ENCODE data around the gene ATXN7L3.
"Not testable (repeated sequence)": the region's sequence is repeated elsewhere in the genome, so short reads cannot be mapped to it uniquely, and the experiment has no call there.

ATXN7L3 gene, protein sequence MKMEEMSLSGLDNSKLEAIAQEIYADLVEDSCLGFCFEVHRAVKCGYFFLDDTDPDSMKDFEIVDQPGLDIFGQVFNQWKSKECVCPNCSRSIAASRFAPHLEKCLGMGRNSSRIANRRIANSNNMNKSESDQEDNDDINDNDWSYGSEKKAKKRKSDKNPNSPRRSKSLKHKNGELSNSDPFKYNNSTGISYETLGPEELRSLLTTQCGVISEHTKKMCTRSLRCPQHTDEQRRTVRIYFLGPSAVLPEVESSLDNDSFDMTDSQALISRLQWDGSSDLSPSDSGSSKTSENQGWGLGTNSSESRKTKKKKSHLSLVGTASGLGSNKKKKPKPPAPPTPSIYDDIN

DNA sequence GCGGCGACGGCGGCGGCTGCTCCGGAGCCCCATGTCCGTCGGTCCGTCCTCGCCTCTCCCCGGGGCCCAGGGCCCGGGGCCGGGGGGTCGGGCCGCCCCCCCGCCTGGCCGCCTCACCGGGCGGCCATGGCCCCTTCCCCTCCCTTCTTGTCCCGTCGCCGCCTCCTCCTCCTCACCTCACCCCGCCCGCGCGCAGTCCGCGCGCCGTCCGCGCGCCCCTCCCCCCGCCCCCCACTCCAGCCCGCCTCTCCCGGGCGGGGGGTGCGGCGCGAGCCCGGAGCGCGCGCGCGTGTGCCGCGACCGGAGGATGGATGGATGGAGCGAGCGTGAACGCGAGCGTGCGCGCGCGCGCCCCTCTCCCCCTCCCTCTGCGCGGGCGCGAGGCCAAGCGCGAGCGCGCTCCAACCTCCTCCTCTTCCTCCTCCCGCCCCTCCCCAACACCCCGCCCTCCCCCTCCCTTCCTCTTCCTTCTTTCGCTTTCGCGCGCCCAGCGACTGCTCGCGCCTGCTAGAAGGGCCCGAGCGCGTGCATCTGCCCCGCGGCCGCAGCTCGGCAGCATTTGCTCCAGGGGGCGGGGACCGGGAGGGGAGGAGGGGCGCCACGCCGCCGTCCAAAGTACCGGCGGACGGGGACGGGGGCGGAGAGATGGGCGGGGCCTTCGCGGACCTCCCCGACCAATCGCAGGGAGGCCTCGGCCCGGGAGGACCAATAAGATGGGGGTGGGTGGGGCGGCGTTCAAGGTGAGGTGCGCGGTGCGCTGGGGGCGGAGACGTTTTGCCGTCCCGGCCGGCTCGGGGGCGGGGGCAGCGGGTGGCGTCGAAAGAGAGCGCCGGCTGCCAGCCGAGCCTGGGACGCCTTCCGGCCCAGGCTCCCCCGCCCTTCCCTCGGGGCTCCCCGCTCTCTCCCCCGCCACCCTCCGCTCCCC is at the start of gene ATXN7L3:
Gene ATXN7L3 (minus strand): TSS at position 332 of the 925 bp plus-strand sequence. CDS start 1,814 bp downstream, outside the sequence.
- DNase-seq, result peak; percentile 100

DNA sequence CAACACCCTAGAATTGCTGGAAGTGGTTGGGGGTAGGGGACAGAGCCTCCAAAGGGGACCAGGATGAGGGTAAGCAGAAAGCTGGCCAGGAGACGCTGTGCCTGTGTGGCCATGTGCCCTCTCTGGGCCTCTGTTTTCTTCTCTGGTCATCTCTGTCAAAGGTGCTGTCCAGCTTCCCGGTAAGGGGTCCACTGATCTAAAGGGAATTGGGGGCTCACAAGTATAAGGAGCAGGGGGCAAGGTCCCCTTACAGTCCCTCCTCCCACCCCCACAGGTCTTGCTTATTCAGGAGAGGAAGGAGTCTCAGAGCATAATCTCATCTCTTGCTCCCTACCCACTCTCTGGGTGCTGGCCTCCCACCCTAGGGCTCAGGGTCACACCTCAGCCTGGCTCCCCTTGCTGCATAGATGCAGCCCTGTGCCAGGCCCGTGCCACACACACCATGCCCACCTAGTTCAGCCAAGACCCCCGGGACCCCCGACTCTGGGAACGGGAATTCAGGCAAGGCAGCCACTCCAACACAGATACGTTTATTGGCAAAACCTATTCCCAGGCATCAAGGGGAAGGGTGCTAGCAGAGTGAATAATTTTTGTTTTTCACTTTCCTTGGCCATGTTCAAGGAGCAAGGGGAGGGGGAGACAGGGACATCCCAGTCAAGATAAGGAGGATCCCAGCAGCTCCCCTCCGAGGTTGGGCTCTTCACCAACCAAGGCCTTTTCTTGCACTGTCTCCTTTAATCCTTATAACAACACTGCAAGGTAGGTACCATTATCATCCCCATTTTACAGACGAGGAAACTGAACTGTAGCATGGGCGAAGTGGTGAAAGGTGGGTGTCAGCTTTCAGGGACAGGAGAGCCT is 48.4 kb upstream of the ATXN7L3 start:
- no peak for DNase-seq

DNA sequence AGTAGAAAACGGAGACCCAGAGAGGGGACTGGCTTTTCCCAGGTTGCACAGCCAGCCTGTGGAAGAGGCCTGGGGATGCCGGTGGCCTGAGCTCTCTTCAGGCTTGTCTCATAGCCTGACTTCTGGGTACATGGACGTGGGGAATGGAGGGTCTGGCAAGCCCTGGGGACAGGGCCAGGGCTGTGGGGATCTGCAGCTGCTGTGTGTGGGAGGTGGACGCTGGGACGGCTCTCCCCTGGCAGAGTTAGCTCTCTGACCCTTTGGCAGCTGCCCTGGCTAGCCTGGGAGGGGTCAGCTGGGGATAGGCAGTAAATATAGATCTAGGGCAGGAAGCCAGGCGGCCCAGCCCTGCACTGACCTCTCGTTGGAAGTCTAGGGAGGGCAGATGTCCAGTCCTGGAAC is 47.8 kb upstream of the ATXN7L3 start:
- DNase-seq, result no peak

- no peak for DNase-seq
These were observed 41.5 kb upstream of the ATXN7L3 start for GRCh38 chr17:44241106-44241624.

DNA sequence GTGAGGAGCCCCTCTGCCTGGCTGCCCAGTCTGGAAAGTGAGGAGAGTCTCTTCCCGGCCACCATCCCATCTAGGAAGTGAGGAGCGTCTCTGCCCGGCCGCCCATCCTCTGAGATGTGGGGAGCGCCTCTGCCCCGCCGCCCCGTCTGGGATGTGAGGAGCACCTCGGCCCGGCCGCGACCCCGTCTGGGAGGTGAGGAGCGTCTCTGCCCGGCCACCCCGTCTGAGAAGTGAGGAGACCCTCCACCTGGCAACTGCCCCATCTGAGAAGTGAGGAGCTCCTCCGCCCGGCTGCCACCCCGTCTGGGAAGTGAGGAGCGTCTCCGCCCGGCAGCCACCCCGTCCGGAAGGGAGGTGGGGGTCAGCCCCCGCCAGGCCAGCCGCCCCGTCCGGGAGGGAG is 38.2 kb upstream of the ATXN7L3 start:
- DNase-seq, result not testable (repeated sequence)

- DNase-seq, result no peak
These were observed 36.8 kb upstream of the ATXN7L3 start for GRCh38 chr17:44236444-44236991.

GRCh38 chr17:44235583-44235936 is 35.9 kb upstream of the ATXN7L3 start:
- no peak for DNase-seq

DNA sequence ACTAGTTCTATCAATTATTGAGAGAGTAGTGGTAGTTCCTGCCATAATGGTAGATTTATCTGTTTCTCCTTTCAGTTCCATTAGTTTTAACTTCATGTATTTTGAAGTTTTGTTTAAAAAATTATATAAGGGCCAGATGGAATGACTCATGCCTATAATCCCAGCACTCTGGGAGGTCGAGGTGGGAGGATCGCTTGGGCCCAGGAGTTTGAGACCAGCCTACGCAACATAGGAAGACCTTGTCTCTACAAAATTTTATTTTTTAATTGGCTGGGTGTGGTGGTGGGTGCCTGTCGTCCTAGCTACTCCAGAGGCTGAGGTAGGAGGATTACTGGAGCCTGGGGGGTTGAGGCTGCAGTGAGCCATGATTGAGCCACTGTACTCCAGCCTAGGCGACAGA is 33.9 kb upstream of the ATXN7L3 start:
- DNase-seq, result no peak

DNA sequence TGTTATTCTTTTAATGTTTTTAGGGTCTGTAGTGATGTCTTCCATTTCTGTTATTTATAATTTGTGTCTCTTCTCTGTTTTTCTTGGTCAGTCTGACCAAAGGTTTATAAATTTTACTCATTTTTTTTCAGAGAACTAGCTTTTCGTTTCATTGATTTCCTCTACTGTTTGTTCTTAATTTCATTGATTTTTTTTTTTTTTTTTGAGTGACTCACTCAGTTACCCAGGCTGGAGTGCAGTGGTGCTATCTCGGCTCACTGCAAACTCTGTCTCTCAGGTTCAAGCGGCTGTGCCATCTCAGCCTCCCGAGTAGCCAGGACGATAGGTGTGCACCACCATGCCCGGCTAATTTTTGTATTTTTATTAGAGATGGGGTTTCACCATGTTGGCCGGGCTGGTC is 32.4 kb upstream of the ATXN7L3 start:
- no peak for DNase-seq

DNA sequence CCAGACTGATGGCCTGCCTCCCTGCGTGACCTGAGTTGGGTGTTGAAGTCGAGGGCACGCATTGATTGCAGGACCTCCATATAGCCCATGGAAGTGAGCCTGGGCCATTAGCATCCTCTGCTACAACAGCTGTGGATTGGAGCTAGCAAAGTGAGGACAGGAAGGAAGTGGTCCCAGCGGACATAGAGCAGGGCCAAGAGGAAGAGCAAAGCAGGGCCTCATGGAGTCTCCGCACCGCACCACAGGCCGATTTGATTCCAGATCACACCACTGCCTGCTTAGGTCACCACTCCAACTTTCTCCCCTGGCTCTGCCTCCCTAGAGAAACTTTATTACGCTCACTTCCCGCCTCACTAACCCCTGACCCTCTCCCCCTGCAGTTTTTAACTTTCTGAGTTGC is 30.5 kb upstream of the ATXN7L3 start:
- no peak for DNase-seq

GRCh38 chr17:44229090-44229489 is 29.4 kb upstream of the ATXN7L3 start:
- DNase-seq, result no peak

DNA sequence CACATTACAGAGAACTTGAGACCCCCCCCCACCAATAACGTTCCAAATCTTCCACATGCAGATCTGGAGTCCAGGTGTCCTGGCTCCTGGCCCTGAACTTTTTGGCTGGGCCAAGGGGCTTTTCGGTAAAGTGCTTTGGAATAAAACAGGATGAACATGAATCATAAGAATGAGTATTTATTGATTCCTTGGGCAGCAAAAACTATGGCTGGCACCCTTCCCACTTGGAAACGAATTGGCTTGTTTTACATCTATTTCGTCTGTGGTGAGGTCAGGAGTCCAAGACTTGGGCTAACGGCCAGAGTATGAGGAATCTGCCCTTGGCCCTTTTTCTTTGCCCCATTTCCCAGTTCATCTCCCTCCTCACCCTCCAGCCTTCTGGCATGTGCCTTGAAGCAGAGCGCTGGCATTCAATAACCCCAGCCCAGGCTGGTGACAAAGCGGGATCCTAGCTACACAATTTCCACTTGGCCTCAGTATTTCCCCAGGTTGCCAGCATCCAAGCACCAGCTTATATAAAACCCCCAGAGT is 23.9 kb upstream of the ATXN7L3 start:
- DNase-seq, result no peak

GRCh38 chr17:44222112-44222869 is 22.6 kb upstream of the ATXN7L3 start:
- peak; percentile 46 for DNase-seq

GRCh38 chr17:44221862-44222111 is 22.1 kb upstream of the ATXN7L3 start:
- no peak for DNase-seq

DNA sequence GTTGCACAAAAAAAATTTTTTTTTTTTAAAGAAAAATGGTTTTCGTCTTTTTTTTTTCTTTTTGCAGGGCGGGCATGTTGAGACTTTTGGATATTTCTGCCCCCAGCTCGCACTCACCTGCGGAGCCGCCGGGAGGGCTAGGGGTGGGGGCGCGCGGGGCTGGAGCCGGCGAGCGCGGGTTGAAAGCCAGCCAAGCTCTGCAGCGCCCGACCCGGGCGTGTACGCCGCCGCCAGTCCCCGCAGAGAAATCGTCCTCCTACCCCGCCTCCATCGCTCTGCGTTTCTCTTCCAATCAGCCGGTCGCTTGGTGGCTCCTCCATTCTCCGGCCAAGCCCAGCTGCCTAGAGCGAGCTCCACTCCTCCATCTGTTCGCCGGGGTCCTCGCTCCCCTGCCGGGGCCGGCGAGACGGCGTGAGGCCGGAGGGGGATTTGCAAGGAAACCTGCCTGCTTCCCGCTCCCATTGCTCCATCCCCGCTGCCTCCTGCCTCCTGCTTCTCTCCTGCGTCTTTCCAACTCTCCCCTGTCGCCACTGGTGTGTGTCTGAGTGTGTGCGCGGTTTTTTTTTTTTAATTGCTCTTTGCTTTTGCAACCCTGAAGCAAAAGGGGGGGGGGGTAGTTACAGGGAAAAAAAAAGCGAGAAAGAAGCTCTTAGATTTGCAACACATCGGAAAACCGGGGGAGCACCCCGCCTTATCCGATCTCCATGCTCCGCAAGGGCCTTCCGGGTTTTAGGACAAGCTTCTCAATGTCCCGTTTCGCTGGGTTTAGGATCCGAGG is 21.6 kb upstream of the ATXN7L3 start:
- DNase-seq, result peak; percentile 69

GRCh38 chr17:44220213-44221083 is 20.8 kb upstream of the ATXN7L3 start:
- DNase-seq, result peak; percentile 61

- peak; percentile 72 for DNase-seq
These were observed 20.0 kb upstream of the ATXN7L3 start, which contains the start of gene UBTF for GRCh38 chr17:44219616-44220212. Gene UBTF, minus strand, starts transcription at chr17:44219675. Its CDS starts 1,446 bp downstream, at chr17:44218229.

DNA sequence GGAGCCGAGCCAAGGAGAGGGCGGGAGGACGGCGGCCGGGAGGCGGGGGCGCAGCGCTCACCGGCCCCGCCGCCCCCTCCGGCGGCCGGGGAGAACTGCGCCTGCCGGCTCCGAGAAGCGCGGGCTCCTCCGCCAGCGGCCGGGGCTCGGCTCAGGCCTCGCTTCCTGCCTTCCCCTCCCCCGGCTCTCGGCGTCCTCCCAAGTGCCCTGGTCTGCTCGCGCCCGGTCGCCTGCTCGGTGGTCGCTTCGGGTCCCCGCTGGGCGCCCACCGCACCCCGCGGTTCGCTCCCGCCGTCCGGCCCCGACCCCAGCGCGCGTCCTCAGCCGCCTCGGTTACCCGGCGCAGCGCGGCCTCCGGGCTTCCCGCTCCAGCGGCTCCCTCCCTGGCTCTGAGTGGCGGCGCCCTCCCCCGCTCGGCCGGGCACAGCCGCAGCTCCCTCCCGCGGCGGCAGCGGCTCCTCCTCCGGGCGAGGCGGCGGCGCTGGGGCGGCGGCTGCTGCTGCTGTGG is 19.5 kb upstream of the ATXN7L3 start:
- peak; percentile 73 for DNase-seq

Measured in activated naive CD4-positive, alpha-beta T cell treated with Interleukin-2 at 50 U/mL for 16 hours (primary cell).